Body of pancreas (tissue), 4 donors: ENCODE measurements around the gene VSIG2.

Experiments used
- CTCF ChIP-seq, 7 experiments: fragments of 450-650 bp in 4 of 7; fragments of 200-600 bp in 3 of 7; sonication (generic) in 3 of 7; IDR thresholded peaks; one replicate each; pipeline ENCODE4 v1.5.1; 2016 to 2019; ENCODE audit warnings: antibody characterized with exemption in 7 of 7
- POLR2A ChIP-seq, 3 donors: fragments of 450-650 bp; IDR thresholded peaks; one replicate each; pipeline ENCODE4 v1.6.1; 2016; ENCODE audit warnings: antibody characterized with exemption in 3 of 3, mild to moderate bottlenecking in 2 of 3

GRCh38 chr11:124753205-124753604, 1.1 kb upstream of the VSIG2 start:
- TF ChIP-seq CTCF (IDR thresholded peaks at IDR 0.05) (no peak), POLR2A (IDR thresholded peaks at IDR 0.05) (no peak)
